NCI-H146 treated with DMSO at 0.1 percent for 48 hours (cell line): Measurements from ENCODE around the gene CXXC5.

ENCODE experiments used
- DNase-seq: peaks from one replicate; lab custom pipeline; 2025; ENCODE audit not compliant: unreplicated experiment; lab: John Stamatoyannopoulos, UW

CXXC5 gene

GRCh38 chr5:139690803-139691629, 42.9 kb downstream of the CXXC5 start:
- DNase-seq = no peak

DNA sequence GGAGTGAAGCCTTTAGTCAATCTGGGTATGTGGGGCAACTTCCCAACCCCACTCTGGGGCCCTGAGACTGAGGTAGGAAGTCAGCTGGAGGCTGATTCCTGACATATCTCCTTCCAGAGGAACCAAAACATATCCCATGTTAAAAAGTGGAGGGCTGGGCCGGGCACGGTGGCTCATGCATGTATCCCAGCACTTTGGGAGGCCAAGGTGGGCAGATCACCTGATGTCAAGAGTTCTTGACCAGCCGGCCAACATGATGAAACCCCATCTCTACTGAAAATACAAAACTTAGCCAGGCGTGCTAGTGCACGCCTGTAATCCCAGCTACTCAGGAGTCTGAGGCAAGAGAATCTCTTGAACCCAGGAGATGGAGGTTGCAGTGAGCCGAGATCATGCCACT, 44.0 kb downstream of the CXXC5 start:
- no peak for DNase-seq

DNA sequence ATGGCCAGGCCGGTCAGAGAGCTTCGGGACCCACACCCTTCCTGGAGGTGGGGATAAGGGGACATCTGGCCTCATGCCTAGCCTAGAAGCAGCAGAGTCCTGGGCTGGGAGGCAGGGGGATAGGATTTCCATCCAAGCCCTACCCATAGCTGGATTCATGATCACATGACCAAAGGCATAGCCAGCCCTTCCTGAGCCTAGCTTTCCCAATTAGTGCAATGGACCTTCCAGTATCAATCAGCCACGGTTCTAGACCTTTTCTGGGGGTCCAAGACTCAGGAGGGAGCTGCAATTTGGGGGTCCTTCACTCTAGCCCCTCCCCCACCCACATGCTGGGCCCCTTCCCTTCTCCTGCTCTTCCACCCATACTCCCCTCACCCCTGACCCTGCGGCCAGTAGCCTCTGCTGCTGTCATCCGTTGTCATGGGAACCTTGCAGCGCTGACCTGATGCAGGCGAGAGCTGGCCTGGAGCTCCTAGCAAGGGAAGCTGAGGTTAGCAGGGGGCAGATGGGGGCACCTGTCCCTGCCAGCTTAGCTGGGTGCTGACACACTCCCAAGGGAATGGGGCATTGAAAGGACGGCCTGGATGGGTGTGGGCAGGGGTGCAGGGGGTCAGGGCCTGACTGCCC, 44.6 kb downstream of the CXXC5 start:
- DNase-seq = no peak

DNA sequence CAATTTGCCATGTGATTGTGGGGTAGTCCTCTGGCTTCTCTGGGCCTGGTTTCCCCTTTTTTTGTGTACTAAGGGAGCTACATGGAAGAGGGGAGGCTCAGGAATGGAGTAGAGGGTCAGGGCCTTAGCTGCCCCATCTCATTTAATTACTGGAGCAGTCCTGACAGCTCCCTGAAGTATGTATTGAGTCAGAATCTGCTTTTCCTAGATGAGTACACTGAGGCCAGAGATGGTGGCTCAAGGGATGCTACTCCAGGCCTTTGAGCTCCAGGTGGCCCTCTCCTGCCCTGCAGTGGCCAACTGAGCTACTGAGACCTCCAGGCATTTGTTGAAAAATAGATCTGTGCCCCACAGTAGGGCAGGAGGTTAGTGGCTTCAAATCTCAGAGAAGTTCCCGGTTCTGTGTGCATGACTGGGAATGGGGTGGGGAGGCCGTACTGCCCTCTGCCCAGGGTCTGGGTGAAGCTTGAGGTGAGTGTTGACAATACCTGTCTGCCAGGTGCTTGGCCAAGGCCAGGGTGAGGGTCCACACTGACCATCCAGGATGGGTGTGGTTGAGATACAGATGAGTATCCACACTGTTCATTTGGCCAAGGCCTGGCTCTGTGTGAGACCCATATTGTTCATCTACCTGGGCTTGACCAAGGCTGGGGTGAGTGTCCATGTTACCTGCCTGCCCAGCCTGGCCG, 45.7 kb downstream of the CXXC5 start:
- no peak for DNase-seq

GRCh38 chr5:139694556-139695177, 46.5 kb downstream of the CXXC5 start:
- no peak for DNase-seq

GRCh38 chr5:139695178-139695573, 47.0 kb downstream of the CXXC5 start:
- no peak for DNase-seq

GRCh38 chr5:139696167-139696893, 48.2 kb downstream of the CXXC5 start:
- no peak for DNase-seq

GRCh38 chr5:139696894-139697658, 48.9 kb downstream of the CXXC5 start:
- no peak for DNase-seq

DNA sequence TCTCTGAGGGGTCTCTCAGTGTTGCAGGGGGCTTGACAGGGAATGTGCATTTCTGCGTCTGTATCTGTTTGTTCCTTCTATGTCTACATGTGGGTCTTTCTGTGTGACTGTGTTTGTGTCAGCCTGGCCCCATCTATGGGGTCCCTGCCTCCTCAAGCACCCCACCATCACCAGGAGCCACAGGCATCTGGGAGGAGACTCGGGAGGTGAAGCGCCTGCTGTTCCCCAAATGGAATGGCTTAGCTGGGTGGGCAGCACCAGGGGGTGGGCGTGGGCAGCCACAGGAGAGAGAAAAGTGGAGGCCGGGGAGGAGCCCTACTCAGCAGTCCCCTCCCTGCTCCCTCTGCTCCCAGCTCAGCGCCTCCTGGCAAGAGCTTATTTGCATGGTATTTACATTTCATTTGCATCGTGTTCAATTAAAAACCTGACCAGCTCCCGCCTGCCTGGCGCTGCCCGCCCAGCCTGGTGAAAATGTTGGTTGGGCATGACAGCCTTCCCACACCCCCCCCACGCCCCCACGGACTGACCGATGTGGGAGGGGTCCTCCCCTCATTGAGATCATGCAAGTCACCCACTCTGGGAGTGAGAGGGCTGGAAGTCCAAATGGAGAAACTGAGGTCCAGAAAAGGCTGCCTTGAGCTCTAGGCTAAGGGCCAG, 50.5 kb downstream of the CXXC5 start:
- no peak for DNase-seq

DNA sequence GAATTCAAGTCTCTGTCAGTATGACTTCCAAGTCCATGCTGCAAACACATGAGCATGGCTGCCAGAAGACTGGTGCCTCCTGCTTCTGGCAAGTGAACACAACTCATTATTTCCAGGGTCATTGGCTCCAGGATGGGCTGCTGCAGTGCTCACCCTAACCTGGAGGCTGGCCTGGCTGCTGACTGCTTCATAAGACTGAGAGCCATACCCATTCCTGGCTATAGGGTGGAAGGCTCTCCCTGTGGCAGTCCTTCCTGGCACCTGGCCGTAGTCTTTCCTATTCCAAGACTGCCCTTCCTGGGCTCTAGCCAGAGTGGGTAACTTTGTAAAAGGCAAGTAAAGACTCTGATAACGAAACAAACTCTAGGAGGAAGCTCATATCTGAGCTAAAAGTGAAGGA, 51.2 kb downstream of the CXXC5 start:
- DNase-seq = no peak

DNA sequence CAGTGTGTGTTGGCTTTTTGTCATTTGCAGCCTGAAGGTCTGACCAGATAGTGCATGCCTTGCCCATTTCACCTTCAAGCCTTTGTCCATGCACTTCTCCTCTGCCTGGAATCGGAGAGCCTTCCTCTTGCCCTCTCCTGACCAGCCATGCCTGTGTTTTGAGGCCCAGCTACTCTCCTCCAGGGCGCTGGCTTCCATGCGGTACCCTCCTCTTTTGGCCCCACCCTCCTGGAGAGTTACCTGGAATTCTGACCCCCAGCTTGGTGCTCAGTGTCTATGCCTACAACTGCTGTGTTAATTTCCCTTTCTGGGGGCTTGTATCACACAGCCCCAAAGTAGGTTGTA, 52.5 kb downstream of the CXXC5 start:
- DNase-seq = no peak

DNA sequence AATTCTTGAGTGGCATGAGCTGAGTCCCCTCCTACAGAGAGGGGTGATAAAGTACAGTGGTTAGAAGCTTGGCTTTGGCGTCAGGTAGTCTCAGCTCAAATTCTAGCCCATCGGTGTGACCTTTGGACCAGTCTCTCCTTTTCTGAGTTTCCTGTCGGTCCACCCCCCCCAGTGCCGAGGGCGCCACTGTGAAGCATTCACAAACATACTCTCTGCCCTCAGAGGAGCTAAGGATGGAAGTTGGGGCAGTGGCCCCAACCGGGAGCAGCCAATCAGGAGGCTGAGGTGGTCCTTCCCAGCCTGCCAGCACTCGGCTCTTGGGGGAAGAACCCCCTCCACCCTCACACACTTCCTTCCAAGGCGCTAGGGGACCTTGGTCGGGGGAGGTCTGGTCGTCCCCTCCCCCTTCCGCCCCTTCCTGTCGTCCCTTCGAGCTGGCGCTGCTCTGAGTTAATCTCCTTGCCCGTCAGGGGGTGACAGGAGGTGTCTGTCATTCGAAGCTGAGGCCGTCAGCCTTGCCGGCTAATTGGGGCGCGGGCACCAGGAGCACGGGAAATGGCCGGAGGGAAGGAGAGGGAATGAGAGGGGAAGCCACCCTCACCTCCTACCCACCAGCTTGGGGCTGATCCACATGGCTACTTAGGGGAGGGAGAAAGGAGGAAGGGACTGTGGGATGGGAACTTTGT, 53.0 kb downstream of the CXXC5 start:
- DNase-seq = no peak

GRCh38 chr5:139702548-139702947, 54.4 kb downstream of the CXXC5 start:
- no peak for DNase-seq

DNA sequence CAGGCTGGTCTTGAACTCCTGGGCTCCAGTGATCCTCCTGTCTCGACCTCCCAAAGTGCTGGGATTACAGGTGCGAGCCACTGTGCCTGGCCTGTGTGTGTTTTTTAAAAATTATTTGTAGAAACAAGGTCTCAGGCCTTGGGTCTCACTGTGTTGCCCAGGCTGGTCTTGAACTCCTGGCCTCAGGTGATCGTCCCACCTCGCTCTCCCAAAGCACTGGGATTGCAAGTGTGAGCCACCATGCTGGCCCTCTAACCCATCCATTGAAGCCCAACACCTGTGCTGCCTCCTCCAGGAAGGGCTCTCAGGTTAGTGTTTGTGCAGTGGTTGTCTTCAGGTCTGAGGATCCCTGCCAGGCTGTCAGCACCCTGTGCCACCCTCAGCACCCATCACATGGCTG, 56.6 kb downstream of the CXXC5 start:
- no peak for DNase-seq

DNA sequence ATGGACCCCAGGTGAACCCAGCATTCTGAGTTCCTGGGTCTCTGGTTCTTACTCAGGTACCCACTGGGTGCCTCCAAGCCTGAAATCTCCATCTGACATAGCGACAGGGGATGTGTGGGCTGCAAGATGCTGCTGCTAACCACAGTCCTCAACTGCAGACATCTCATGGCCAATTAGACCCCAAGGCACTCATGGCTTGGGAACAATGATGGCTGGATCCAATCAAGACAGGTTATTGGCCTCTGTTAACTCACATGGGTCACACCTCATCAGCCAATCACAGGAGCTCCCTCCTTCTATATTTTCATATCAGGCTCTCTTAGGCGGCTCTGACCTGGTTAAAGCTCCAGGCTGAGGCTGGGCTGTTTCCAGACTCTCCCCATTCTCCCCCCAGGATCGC, 57.0 kb downstream of the CXXC5 start:
- DNase-seq = no peak

DNA sequence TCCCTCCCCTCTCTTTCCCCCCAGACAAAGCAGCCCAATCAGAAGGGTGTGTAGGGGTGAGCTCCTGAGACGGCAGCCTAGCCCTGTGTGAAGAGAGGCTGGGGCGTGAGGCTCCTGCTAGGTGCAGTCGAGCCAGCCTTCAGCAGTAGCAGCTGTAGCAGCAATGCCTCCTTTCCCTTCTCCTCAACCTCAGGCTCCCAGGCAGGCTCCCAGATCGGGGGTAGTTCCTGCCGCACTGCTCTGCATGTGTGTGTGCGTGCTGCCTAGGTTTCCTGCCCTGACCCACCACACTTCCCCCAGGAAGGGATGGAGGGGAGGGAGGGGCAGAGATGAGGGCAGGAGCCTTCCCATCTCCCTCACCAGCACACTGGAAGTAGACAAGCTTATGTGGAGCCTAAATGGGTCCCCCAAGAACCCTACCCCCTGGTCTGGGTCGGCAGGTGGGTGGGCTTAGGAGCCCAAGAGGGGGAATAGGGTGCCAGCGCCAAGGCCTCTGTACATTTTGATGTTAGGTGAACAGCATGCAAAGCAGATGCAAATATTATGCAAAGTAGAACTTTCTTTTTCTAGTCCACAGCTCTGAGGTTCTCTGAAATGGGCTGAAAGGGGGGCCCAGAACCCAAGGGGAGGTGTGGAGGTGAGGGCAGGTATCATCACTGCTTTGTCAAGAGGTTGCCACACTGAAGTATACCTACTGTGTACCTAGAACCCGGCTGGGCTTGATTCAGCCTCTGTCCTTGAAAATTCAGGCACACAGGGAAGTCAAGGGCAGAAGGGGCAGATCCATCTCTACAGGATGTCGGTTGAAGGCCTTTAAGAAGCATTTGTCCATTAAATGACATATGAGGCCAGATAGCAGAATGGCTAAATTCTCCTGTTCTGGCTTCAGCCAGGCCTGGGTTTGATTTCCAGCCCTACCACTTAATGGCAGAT, 57.8 kb downstream of the CXXC5 start:
- DNase-seq = no peak

- no peak for DNase-seq
Observed at GRCh38 chr5:139707445-139708003, 59.4 kb downstream of the CXXC5 start.

GRCh38 chr5:139708434-139708861, 60.3 kb downstream of the CXXC5 start:
- DNase-seq = no peak
